Stimulated activated CD4-positive, alpha-beta T cell treated with anti-CD3 and anti-CD28 coated beads, Interleukin-15, amount 100 ng/mL, for 24 hours (primary cell): ENCODE data around the gene DMC1.
A peak's percentile ranks its signal among the peaks of the same experiment; 100 is the strongest.

Experiments used
- DNase-seq: peaks from one replicate; pipeline ENCODE4 v3.0.0-alpha.2; 2020

Gene DMC1

DNA sequence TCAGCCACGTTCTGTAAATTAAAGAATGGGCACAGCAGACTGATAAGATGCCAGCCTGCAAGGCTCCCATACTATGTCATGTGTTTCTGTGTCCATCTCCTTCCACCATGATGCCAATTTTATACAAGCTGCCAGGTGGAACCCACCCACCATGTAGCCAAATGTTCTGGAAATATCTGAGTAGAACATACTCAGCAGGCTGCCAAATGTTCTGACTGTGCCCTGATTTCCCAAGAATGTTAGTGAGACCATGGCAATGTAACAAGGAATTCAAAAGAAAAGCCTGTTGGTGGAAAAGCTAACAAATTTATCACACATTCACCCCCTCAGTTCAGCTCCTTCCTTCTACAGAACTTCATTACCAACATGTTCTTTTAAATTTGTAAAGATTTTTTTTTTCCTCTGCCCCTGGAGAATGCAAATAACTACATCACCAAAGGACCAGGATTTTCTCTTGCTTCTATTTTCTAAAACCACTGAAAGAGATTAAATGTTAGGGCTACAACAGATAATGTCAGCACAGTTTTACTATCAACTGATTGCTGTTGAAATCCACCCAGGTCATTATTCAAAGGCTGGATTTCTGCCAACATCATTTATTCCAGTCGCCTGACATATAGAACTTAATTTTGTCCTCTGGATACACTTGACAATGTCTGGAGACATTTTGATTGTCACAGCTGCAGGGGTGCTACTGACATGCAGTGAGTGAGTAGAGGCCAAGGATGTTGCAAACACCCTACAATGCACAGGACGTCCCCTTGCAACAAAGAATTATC is 3.1 kb downstream of the DMC1 start:
- no peak for DNase-seq

DNA sequence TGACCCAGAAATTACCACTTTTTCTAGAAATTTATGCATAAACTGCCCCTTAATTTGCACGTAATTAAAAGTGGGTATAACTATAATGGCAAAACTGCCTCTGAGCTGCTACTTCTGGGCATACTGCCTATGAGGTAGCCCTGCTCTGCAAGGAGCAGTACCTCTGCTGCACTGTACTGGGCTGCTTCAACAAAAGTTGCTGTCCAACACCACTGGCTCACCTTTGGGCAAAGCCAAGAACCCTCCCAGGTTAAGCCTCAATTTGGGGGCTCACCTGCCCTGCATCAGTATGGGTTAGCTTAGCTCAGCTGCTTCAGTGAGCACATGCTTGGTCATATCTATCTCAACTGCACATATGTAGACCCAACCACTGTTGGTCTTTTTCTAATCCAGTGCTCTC is 4.5 kb downstream of the DMC1 start:
- no peak for DNase-seq

DNA sequence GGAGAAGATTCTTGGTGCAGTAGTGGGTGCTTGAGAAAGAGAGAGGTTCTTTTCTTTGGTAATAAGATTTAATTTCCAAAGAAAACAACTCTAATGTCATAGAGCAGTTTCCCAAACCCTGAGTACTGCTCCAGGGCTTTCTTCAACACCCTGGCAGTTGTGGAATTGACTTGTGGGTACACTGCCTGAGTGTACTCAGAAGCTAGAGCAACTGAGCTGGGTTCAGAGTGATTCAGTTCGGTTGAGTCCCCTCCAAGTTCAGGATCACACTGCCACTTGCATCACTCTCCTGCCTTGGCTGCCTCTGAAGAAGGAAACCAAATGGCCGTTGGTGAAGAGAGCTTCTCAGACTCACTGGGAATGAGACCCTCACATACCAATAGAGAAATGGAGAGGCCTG is 5.3 kb downstream of the DMC1 start:
- no peak for DNase-seq

DNA sequence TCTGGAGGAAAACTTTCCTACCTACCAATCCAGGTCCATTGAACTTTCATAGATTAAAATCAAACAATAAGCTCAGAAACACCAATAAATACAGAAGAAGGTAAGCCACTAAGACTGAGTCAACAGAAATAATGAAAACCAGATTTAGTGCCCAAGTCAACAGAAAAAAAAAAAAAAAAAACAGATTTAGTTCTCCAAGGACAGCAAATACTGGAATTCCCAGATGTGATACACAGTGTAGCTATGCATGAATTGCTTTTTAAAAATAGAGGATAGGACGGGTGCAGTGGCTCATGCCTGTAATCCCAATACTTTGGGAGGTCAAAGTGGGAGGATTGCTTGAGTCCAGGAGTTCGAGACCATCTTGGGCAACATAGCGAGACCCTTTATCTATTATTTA is 15.7 kb downstream of the DMC1 start:
- no peak for DNase-seq

DNA sequence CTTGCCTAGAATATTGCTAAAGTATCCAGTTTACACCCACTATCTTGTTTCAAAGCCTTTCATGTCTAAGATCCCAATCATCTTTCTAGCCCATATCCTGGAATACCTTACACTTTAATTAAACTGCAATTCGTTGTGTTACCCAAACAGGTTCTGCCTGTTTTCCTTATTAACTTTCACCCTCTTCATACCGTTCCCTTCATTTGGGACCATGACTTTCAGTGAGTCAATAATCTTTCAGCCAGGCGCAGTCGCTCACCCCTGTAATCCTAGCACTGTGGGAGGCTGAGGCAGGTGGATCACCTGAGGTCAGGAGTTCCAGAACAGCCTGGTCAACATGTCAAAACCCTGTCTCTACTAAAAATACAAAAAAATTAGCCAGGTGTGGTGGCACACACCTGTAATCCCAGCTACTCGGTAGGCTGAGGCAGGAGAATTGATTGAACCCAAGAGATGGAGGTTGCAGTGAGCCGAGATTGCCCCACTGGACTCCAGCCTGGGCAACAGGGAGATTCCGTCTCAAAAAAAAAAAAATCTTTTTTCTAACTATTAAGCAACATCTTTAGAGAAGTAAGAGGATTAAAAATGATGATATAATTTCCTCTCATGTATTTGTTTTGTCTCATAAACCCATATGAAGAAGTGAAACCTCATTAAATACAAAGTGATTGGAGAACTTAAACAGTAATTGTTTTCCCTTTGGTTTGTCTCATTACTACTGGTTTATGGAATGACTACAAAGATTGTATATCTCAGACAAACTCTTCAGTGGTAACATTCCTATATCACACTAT is 20.7 kb downstream of the DMC1 start:
- no peak for DNase-seq

DNA sequence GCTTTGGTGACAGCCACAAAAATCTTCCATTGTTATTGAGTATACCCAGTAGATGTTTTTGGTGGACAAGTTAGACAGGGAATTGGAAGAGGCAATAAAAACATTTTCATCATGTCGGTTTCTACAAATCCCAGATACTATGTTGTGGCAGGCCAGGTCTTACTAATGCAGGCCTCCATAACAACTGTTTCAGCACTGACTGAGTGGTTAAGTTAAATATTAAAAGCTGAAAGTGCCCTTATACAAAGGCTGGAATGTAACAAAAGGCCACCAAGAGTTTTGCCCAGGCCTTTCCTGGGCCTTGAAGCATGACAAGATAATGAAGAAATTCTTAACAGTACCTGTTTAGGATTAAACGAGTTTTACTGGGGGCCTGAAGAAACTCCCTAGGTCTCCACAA is 29.3 kb downstream of the DMC1 start:
- DNase-seq, result no peak

DNA sequence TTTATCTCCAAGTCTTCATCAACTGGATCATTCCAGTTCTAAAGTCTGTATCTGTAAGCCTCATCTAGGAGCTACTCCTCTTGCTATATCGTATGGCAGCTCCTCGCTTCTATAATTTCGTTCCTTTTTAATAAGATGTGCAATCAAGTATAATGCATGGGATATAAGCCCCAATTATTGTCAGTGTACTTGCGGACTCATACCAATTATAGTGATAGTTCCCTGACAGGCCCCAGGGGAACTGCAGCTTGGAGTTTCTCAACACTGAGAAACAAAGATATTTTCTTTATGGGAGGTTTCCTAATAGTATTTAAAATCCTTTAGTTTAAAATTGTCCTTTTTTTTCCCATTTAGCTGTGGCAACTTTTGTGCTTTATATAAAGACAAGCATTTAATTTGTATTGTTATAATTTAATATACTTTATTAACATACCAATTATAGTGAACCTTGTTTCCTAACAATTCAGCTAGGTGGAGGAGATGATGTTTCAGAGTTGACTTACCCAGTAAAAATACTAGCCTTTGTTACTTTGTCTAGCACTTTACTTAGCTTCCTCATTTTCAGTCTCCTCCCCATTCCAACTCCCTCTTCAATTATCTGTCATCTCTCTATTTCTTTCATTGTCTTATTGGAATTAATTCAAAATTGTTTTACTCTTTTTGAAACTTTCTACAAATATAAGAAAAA is 38.6 kb downstream of the DMC1 start:
- no peak for DNase-seq

- no peak for DNase-seq
Observed at GRCh38 chr22:38524429-38524828, 45.6 kb downstream of the DMC1 start.

DNA sequence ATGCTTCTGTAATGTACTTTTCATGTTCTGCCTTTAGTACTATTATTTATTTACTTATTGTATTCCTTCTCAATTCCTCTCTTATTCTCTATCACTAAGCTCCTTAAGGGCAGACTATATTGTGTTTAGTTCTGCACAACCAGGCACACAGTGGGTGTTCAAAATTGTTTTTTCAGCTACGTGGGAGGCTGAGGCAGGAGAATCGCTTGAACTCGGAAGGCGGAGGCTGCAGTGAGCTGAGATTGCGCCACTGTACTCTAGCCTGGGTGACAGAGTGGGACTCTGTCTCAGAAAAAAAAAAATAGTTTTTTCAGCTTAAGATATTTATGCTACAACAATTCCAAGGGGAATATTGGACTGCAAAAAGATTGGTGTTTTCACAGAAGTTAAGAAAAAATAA is 46.5 kb downstream of the DMC1 start:
- DNase-seq, result no peak

DNA sequence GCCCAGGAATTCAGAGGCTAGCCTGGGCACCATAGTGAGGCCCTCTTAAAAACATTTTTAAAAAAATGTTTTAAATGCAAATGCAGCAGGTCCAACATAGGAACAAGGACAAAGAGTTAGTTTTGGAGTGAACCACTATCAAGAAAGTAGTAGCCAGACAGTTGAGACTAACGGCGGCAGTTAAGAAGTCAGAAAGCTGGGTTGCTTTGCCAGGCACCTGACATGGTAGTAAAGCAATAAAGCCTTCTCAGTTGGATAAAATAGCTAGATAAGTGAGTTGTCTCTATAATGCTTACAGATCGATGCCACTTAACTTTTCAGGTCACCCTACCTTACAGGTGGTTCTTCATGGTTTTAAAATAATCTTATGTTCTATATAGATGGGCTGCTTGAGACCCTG is 47.0 kb downstream of the DMC1 start:
- DNase-seq, result no peak

DNA sequence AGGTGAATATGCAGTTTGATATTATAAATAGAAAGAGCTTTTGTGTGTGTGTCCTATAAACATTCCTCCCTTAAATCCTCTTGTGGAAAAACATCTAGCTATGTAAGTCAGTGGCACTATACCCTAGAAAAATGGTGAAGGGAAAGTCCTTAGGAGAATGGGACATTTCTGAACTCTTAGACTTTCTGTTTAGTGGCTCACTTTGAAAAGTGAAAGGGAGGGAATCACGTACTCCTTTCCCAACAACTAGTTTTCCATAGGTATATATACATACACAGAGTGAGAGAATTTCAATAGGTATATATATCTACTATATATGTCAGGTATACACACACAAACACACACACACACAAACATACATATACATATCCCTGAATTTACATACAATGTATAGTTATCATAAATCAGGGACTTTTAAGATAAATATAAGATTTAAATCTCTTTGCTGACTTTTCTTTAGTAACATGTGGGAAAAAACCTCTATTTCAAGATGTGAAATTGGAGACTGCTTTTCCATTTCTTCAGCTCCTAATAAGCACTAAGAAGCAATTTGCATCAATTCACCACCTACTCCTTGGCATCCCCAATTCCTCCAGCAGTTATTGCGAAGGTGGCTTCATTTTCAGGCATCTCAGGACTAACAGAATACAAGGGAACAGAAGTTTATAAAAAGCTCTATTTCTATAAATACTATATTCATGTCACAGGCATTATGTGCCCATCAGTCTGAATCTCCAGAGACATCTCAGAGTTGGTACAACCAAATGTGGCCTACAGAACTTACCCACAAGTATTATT is 50.3 kb downstream of the DMC1 start:
- no peak for DNase-seq

DNA sequence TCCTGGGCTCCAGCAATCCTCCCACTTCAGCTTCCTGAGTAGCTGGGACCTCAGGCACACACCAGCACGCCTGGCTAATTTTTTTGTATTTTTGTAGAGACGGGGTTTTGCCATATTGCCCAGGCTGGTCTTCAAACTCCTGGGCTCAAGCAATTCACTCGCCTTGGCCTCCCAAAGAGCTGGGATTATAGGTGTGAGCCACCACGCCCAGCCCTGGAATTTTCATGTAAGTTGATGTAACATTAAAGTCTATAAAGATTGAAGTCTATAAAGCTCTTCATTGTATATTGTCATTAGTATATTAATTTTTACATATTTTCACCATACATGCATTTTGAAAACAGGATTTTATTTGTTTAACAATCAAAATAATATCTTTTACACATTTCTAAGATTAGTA is 51.4 kb downstream of the DMC1 start:
- DNase-seq, result no peak

- DNase-seq, result peak; percentile 42
Observed at GRCh38 chr22:38513063-38513462, 56.9 kb downstream of the DMC1 start.

DNA sequence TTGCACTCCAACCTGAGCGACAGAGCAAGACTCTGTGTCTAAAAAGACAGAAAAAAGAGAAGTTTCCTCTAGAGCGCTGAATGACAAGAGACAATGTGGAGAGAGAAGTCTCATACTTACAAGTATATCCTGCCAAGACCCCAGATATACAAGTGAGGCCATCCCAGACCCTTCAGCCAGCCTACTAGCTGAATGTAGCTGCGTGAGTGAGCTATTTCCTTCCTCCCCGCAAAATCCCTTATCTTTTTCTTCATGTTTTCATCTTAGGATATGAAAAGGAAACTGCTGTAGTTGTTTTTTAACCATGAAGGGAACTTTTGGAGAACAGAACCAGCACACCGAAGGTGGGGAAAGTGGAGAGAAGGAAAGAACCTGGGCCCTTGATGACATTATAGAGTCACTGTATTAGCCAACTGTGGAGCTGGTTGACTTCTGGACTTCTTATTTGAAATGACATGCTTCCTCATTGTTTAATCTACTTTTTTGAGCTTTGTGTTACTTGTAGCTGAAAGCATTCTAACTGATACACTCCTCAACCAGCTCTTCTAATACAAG is 59.5 kb downstream of the DMC1 start:
- no peak for DNase-seq

GRCh38 chr22:38506118-38506962 is 63.6 kb downstream of the DMC1 start, which contains the start of gene DDX17:
TSS of gene DDX17 (minus strand) at chr22:38506311.
- peak; percentile 94 for DNase-seq

DNA sequence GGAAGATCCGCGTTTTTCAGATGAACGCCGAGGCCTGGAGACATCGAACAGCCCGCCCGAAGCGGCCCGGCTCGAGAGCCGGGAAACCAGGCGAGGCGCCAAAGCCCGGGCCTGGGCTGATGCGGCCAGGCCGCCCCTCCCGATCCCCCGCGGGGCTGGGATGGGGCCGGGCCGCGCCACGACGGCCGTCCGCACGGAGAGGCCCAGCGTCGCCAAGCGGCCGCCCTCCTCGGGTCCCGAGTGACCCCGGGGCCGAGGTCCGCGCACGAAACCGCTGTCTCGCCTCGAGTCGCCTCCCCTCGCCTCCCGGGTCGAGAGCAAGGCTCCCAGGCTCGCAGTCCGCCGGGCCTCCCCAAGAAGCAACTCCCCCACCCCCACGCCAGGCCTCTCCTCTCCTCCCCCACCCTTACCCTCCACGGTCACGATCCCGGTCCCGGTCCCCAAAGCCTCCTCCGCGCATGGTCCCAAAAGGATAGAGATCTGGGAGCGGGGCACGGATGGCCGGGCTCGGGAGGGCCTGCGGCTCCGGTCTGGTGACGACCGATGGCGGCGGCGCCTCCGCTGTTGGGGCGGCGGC is 64.4 kb downstream of the DMC1 start:
- DNase-seq, result peak; percentile 67

GRCh38 chr22:38504731-38505540 is 65.0 kb downstream of the DMC1 start:
- DNase-seq, result peak; percentile 72

DNA sequence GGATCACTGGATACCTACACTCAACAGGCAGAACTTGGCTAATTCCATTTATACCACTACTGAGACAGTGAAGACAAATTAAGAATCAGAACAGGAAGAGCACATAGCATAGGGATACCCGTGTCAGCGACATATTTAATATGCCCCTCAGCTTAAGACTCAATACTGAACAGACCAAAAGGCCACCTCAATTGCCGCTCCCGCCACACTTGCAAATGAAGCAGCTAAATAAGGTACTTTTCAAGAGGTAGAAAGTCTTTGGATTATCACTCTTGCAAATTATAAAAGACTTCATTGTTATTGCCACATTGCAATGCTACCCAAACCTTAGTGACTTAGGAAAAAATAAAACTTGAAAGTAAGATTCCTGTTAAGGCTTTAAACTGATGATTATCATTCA is 67.0 kb downstream of the DMC1 start:
- DNase-seq, result no peak

DNA sequence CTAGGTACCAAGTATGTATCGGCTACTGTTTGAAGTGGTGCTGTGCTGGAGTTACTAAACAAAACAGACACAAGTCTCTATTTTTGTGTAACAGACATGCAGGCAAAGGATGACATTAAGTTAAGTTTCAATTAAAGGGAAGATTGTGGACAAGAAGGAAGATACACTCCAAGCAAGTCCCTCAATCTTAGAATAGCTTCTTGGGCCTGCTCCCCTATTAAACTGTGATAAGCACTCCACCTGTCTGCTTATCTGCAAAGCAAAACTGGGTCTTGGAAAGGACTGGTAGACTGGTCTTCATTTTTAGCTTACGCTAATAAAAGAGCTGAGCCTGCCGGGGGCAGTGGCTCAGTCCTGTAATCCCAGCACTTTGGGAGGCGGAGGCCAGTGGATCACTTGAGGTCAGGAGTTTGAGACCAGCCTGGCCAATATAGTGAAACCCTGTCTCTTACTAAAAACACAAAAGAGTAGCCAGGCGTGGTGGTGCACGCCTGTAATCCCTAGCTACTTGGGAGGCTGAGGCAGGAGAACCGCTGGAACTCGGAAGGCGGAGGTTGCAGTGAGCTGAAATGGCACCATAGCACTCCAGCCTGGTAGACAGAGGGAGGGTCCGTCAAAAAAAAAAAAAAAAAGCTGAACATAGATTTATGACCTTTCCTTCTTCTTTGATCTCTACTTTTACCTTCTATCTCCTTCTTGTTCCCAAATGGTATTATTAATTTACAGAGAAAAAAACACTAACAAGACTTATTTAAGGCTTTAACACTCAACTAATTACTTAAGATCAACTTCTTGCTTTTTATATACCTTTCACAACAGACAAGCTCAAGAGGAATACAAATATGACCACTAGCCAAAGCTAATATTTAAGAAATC is 67.9 kb downstream of the DMC1 start:
- no peak for DNase-seq
